Esophagus muscularis mucosa (tissue), 3 donors: ENCODE data around the gene MTA2.
"Not testable (repeated sequence)": the region's sequence is repeated elsewhere in the genome, so short reads cannot be mapped to it uniquely, and the experiment has no call there.

ENCODE experiments used
- POLR2A ChIP-seq: fragments of 450-650 bp; IDR thresholded peaks from one replicate; pipeline ENCODE4 v1.6.1; 2017; ENCODE audit warnings: antibody characterized with exemption, moderate library complexity, mild to moderate bottlenecking, low read depth
- POLR2AphosphoS5 ChIP-seq, 2 donors: sonication (generic); formaldehyde crosslinking; IDR thresholded peaks; one replicate each; pipeline ENCODE4 v1.6.1; 2017; ENCODE audit warnings: antibody characterized with exemption in 2 of 2
- TF ChIP-seq, protein P1 (sequence below), 3 experiments: fragments of 200-600 bp in 2 of 3; fragments of 450-650 bp in 1 of 3; sonication (generic) in 2 of 3; IDR thresholded peaks; one replicate each; pipeline ENCODE4 v1.5.1; 2017 to 2019; ENCODE audit warnings: antibody characterized with exemption in 3 of 3, mild to moderate bottlenecking in 2 of 3, moderate library complexity in 1 of 3

DNA sequence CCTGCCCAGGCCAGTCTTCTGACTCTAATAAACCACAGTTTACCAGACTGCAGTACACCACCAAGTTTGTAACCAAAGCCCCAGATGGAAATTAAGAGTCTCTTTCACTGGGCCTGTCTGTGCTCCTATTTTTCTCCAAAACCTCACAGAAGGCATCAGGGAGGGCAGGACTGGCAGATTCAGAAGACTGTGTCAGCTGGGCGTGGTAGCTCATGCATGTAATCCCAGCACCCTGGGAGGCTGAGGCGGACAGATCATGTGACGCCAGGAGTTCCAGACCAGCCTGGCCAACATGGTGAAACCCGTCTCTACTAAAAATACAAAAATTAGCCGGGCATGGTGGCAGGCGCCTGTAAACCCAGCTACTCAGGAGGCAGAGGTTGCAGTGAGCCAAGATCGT lies 16.3 kb downstream of the MTA2 start:
- TF ChIP-seq, protein P1, sequence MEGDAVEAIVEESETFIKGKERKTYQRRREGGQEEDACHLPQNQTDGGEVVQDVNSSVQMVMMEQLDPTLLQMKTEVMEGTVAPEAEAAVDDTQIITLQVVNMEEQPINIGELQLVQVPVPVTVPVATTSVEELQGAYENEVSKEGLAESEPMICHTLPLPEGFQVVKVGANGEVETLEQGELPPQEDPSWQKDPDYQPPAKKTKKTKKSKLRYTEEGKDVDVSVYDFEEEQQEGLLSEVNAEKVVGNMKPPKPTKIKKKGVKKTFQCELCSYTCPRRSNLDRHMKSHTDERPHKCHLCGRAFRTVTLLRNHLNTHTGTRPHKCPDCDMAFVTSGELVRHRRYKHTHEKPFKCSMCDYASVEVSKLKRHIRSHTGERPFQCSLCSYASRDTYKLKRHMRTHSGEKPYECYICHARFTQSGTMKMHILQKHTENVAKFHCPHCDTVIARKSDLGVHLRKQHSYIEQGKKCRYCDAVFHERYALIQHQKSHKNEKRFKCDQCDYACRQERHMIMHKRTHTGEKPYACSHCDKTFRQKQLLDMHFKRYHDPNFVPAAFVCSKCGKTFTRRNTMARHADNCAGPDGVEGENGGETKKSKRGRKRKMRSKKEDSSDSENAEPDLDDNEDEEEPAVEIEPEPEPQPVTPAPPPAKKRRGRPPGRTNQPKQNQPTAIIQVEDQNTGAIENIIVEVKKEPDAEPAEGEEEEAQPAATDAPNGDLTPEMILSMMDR (IDR thresholded peaks at IDR 0.05): not testable (repeated sequence)
- not testable (repeated sequence) for TF ChIP-seq POLR2A; POLR2AphosphoS5 (IDR thresholded peaks at IDR 0.05)
